Fibroblast of upper back skin (primary cell): ENCODE results near the gene DNAJC4.

ENCODE experiments used
- DNase-seq: peaks from one replicate; pipeline ENCODE4 v3.0.0-alpha.2; 2013

DNAJC4 gene

GRCh38 chr11:64208796-64209562 lies 21.4 kb upstream of the DNAJC4 start:
- DNase-seq = no peak

- DNase-seq = no peak
Measured at GRCh38 chr11:64209563-64209843, 20.8 kb upstream of the DNAJC4 start.

- no peak for DNase-seq
Measured at GRCh38 chr11:64210301-64211020, 19.9 kb upstream of the DNAJC4 start.

- DNase-seq = no peak
Measured at GRCh38 chr11:64211181-64211872, 19.0 kb upstream of the DNAJC4 start.

- no peak for DNase-seq
Measured at GRCh38 chr11:64216879-64217278, 13.5 kb upstream of the DNAJC4 start.

- no peak for DNase-seq
Measured at GRCh38 chr11:64218628-64219353, 11.6 kb upstream of the DNAJC4 start.

GRCh38 chr11:64219354-64219684 lies 11.0 kb upstream of the DNAJC4 start:
- DNase-seq = no peak

GRCh38 chr11:64219755-64220154 lies 10.6 kb upstream of the DNAJC4 start:
- DNase-seq = no peak

GRCh38 chr11:64220271-64220670 lies 10.1 kb upstream of the DNAJC4 start:
- no peak for DNase-seq

- no peak for DNase-seq
Measured at GRCh38 chr11:64220798-64221197, 9.6 kb upstream of the DNAJC4 start.

GRCh38 chr11:64222651-64223000 lies 7.7 kb upstream of the DNAJC4 start:
- no peak for DNase-seq

GRCh38 chr11:64223001-64223651 lies 7.2 kb upstream of the DNAJC4 start:
- no peak for DNase-seq

- DNase-seq = no peak
Measured at GRCh38 chr11:64224151-64224890, 6.0 kb upstream of the DNAJC4 start.

- DNase-seq = no peak
Measured at GRCh38 chr11:64224891-64225607, 5.3 kb upstream of the DNAJC4 start.

GRCh38 chr11:64225608-64226506 lies 4.5 kb upstream of the DNAJC4 start, which contains the start of the genes NUDT22 and TRPT1:
TSS of gene NUDT22 (plus strand) at chr11:64226274. CDS start at chr11:64226653, 379 bp downstream.
TSS of gene TRPT1 (minus strand) at chr11:64226186. CDS start at chr11:64225860, 326 bp downstream.
- peak; percentile 83 for DNase-seq

GRCh38 chr11:64226507-64227051 lies 3.8 kb upstream of the DNAJC4 start:
- no peak for DNase-seq

- no peak for DNase-seq
Measured at GRCh38 chr11:64227405-64227956, 2.9 kb upstream of the DNAJC4 start.

- no peak for DNase-seq
Measured at GRCh38 chr11:64229090-64229743, 1.1 kb upstream of the DNAJC4 start.

- no peak for DNase-seq
Measured at GRCh38 chr11:64229744-64230170, 591 bp upstream of the DNAJC4 start.
